ENCODE results near the gene TCEANC2. TPM values are rescaled to one million over a fixed set of nuclear protein-coding genes. Genes with fewer than 3 reads are reported as not detected.

The TCEANC2 gene
- total RNA-seq, 1 experiment from 2014 or later, result 5.3 TPM

DNA sequence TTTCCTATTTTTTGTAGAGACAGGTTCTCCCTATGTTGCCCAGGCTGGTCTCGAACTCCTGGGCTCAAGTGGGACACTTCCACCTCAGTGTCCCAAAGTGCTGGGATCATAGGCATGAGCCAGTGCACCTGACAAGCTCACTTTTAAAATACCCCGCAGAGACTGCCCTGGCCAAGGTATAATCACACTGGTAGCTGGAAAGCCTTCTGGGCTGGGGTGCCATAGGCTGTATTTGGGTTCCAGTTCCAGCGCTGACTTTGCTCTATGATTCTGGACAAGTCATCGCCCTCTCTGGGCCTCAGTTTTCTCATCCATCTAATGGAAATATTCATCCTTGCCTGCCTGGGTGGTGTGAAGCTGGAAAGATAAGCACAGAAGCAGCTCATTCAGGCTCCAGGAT, 45.8 kb upstream of the TCEANC2 start:
- no peak overlapping the region for H4K5ac ChIP-seq (ENCODE audit: insufficient read length, low read depth, low read length)
- no CpG with 5 or more reads among the region's 4 CpGs for WGBS (ENCODE audit: extremely low coverage, insufficient read length, low lambda C conversion rate)
- peaks cover 8 to 11% of the 10 kb centered on the region in 2 experiments; a peak in 4 of 5 replicates for H3K9me3 Mint-ChIP-seq
- no peak overlapping the region for H4K91ac ChIP-seq (ENCODE audit: insufficient read length, low read depth, low read length)
- no peak overlapping the region for H2BK15ac ChIP-seq (ENCODE audit: low read depth, low read length)
- H3K27ac Mint-ChIP-seq, result no peak overlapping the region
- no peak overlapping the region for H3T11ph ChIP-seq (ENCODE audit: low read length)
- H3K79me1 ChIP-seq (ENCODE audit: insufficient read depth, low read depth, low read length, poor library complexity, severe bottlenecking), result no peaks in the 10 kb centered on the region
- no peak for DNase-seq
- no peaks in the 10 kb centered on the region for H3K9me3 ChIP-seq (ENCODE audit: control insufficient read depth, low read depth, low read length)
- TF ChIP-seq, protein P1, sequence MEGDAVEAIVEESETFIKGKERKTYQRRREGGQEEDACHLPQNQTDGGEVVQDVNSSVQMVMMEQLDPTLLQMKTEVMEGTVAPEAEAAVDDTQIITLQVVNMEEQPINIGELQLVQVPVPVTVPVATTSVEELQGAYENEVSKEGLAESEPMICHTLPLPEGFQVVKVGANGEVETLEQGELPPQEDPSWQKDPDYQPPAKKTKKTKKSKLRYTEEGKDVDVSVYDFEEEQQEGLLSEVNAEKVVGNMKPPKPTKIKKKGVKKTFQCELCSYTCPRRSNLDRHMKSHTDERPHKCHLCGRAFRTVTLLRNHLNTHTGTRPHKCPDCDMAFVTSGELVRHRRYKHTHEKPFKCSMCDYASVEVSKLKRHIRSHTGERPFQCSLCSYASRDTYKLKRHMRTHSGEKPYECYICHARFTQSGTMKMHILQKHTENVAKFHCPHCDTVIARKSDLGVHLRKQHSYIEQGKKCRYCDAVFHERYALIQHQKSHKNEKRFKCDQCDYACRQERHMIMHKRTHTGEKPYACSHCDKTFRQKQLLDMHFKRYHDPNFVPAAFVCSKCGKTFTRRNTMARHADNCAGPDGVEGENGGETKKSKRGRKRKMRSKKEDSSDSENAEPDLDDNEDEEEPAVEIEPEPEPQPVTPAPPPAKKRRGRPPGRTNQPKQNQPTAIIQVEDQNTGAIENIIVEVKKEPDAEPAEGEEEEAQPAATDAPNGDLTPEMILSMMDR (conservative IDR thresholded peaks at IDR 0.05), result no peak
- H3K4me1 ChIP-seq (ENCODE audit: insufficient read depth, low read length), result no peaks in the 10 kb centered on the region
- H2BK12ac ChIP-seq (ENCODE audit: insufficient read length, low read depth, low read length), result no peak overlapping the region
- no peak overlapping the region for H4K8ac ChIP-seq (replicated peaks; ENCODE audit: insufficient read length, low read depth, low read length)
- H4K20me1 ChIP-seq (ENCODE audit: control insufficient read depth, insufficient read depth, insufficient read length), result no peaks in the 10 kb centered on the region
- no peak overlapping the region for H3K27ac ChIP-seq (ENCODE audit: insufficient read length, low read depth, low read length)
- H3K79me2 ChIP-seq (ENCODE audit: insufficient read depth, low read length), result no peaks in the 10 kb centered on the region
- no peak overlapping the region for H3K4ac ChIP-seq (ENCODE audit: low read depth, low read length)
- no peak overlapping the region for H3K14ac ChIP-seq (ENCODE audit: insufficient read depth, low read length)
- no peak overlapping the region for H3K18ac ChIP-seq (ENCODE audit: insufficient read length, low read depth, low read length)
- no peaks in the 10 kb centered on the region for H3K27me3 ChIP-seq (ENCODE audit: insufficient read depth, low read length)
- no peak overlapping the region for H2AK5ac ChIP-seq (ENCODE audit: insufficient read length, low read length)
- H3K9ac ChIP-seq (ENCODE audit: extremely low read depth, insufficient read length, low read length), result no peak overlapping the region
- H2BK120ac ChIP-seq (ENCODE audit: low read depth, low read length, poor library complexity, severe bottlenecking), result no peak overlapping the region
- H3K56ac ChIP-seq (ENCODE audit: insufficient read length, low read depth, low read length), result no peak overlapping the region
- H2AFZ ChIP-seq (ENCODE audit: low read length), result no peak overlapping the region
- no peak overlapping the region for H3K4me2 ChIP-seq (ENCODE audit: insufficient read depth, insufficient read length, low read length)
- no peak overlapping the region for H2BK5ac ChIP-seq (ENCODE audit: insufficient read length, low read length)
- no peaks in the 10 kb centered on the region; a peak in 1 of 7 replicates for H3K36me3 Mint-ChIP-seq (ENCODE audit: insufficient read depth in 1 of 3, low read depth in 3 of 3)
- H3K23ac ChIP-seq (ENCODE audit: insufficient read length, low read depth, low read length), result no peak overlapping the region
- no peak overlapping the region for H3K4me3 Mint-ChIP-seq
- no peaks in the 10 kb centered on the region for H3K23me2 ChIP-seq (ENCODE audit: insufficient read length, low read depth, low read length, poor library complexity, severe bottlenecking)
- no peaks in the 10 kb centered on the region for H3K4me1 Mint-ChIP-seq
- H3K27me3 Mint-ChIP-seq (ENCODE audit: low read depth), result peaks cover 3% of the 10 kb centered on the region
- no peak overlapping the region for H2BK20ac ChIP-seq (ENCODE audit: low read depth, low read length, poor library complexity, severe bottlenecking)
